ENCODE measurements around the gene HNRNPK. TPM values are rescaled to one million over a fixed set of nuclear protein-coding genes. Genes with fewer than 3 reads are reported as not detected.
A peak's percentile ranks its signal among the peaks of the same experiment; 100 is the strongest.

The HNRNPK gene
- total RNA-seq, 1 donor from 2014 or later, result 807 TPM

DNA sequence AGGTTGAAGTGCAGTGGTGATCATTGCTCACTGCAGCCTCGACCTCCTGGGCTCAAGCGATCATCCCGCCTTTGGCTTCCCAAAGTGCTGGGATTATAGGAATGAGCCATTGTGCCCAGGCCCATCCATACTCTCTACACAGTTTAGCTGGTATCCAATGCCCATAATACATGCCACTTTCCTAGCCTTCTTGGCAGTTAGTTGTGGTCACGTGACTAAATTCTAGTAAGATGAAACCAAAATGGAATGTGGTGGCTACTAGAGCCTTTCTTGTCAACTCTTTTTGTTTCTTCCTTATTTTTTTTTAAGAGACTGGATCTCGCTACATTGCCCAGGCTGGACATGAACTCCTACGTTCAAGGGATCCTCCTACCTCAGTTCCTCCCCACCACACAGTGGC lies 43.5 kb downstream of the HNRNPK start:
- FAIRE-seq, result no peak

DNA sequence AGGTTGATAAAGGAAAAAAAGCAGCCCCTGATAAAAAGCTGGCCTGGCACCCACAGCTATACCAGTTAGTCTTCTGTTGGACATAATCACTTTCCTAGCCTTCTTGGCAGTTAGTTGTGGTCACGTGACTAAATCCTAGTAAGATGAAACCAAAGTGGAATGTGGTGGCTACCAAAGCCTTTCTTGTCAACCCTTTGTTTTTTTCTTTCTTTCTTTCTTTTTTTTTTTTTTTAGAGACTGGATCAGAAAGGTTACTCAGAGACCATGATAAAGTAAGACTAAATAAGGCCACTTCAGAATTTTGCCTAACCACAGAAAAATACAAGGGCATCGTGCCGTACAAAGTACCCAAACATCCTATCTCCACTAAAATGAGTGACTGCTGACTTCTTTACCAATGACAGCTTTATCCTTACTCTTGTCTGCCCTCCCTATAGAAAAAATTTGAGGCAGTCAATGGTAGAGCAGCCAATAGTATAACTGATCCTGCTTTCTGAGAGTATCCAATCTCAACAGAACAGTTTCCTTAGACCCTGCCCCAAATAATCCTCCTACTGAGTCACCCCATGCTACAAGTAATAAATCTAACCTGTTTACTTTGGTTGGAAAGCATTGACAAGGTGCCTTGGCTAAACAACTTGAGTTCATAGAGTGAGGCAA lies 44.6 kb downstream of the HNRNPK start:
- FAIRE-seq (no peak), DNase-seq (ENCODE audit: low spot score in 2 of 2) (no peak)

More for the DNA sequence above, 43.5 kb downstream of the HNRNPK start:
- DNase-seq (ENCODE audit: low spot score in 2 of 2), result no peak

DNA sequence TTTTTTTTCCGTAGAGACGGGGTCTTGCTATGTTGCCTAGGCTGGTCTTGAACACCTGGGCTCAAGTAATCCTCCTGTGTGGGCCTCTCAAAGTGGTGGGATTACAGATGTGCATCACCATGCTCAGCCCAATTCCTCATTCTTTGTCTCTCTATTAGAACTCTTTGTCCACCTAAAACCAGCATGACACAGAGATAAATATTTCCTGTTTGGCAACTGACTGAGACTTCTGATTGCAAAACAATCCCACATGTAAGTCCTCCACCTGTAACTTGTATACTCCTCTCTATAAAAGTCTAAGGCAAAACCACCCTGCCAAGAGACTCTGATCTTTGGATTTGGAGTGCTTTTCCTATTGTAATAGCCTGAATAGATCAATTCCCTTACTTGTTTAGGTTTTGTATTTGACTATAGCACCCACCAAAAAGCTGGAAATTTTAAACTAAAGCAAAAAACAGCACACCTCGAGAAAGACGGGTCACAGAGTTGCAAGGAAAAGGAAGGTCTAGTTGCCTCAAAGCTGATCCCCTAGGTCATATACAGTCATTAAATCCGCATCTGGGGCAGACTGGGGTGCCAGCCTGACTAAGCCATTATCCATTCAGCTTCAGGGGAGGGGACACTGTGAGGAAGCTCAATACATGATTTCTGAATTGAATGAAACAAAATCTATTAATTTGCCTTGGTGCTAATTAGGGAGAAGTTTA lies 45.3 kb downstream of the HNRNPK start:
- FAIRE-seq (no peak), DNase-seq (ENCODE audit: low spot score in 2 of 2) (no peak)

DNA sequence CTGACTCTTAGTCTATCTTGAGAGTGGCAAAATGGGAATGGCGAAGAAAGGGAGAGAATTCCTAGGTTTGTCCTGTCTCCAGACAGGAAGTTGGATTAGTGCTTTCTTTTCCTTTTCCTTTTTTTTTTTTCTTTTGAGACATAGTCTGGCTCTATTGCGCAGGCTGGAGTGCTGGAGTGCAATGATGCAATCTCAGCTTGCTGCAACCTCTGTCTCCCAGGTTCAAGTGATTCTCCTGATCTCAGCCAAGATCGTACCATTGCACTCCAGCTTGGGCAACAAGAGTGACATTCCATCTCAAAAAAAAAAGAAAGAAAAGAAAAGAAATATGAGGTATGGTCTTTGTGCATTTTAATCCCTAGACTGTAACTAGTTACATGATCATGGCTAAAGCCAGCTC lies 46.2 kb downstream of the HNRNPK start:
- DNase-seq (ENCODE audit: low spot score in 2 of 2), result no peak
- no peak for FAIRE-seq

DNA sequence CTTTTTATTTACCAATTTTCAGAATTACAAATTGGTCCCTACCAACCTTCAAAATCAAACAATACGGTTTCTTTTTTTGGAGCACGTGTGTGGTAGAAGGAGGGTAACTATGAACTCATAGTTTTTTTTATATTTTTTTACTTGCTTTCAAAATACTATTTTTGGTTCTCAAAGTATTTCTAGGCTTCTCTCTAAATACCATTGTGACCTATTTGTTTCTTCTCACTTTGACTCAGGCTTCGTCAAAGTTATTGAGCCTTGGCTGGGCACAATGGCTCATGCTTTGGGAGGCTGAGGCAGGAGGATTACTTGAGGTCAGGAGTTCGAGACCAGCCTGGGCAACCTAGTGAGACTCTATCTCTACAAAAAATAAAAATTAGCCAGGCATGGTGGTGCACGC lies 47.2 kb downstream of the HNRNPK start:
- DNase-seq (ENCODE audit: low spot score in 2 of 2) (no peak), FAIRE-seq (no peak)

DNA sequence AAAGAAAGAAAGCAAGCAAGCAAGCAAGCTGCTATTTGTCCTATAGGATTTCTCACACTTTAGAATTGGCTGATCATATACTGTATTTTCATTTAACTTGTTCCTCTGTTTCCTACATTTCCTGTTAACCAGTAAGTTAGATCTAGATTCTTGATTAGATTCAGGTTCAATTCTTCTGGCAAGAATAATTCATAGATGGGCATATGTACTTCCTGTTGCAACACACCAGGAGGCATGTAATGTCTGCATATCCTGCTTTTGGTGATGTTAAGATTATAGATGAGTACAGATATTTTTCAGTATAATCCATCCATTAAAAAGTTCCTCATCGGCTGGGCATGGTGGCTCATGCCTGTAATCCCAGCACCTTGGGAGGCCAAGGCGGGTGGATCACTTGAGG lies 48.0 kb downstream of the HNRNPK start:
- DNase-seq (ENCODE audit: low spot score in 2 of 2) (no peak), FAIRE-seq (no peak)

DNA sequence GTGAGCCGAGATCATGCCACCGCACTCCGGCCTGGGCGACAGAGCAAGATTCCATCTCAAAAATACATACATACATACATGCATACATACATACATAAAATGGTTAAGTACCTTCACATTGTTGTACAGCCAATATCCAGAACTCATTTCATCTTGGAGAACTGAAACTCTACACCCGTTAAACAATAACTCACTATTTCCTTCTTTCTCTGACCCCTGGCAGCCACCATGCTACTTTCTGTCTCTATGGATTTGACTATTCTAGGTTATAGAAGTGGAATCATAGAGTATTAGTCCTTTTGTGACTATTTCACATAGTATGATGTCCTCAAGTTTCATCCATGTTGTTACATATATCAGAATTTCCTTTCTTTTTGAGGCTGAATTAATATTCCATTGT lies 49.1 kb downstream of the HNRNPK start:
- DNase-seq (ENCODE audit: low spot score in 2 of 2), result no peak
- no peak for FAIRE-seq

DNA sequence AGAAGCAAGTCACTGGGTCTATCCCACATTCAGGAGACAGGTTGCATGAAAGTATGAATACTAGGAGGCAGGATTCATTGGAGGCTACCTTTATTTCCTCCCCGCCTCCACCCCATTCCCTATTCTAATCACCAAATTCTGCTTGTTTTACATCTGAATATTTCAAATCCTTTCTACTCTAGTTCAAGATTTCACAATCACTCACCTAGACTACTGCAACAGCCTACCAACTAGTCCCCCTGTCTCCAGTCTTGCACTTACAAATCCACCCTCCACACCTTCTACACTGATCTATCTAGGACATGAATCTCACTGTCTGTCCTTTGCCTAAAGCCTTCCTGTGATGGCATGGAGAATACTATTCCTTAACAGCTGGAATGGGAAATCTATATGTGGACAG lies 52.4 kb downstream of the HNRNPK start:
- DNase-seq (ENCODE audit: low spot score in 2 of 2), result no peak
- no peak for FAIRE-seq

DNA sequence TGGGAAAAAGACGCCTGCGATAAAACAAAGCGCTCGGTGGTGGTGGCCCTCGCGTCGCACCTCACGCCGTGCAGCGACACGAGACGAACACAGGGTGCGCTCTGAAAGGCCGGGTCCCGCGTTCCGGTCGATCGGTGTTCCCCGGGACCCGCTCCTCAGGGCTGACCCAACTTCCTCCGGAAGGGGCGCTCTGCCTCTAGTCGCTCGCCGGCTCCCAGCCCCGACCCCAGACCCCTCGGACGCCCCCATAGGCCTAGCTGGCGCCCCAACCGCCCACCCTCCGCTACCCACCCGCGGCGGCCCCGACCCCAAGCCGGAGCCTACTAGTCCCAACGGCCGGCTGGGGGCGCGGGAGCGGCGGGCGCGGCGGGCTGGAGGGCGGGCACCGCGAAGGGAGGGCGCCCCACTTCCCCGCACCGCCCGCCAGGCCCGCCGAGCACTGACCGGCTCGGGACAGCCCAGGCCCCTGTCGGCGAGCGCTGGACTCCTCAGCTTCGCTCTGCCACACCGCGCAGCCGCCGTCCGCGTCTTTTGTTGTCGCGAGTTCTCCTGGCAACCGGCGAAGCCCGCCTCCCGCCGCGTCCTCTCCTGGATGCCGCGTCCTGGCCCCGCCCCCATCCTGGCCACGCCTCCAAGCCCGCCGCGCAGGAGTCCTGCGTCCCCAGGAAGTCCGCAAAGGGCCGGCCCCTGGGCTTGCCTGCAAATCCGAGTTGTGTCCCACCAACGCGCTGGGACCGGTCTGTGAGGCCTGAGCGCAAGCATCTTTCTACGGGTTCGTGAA lies 58.9 kb downstream of the HNRNPK start, which contains the start of gene KIF27:
Gene KIF27 (minus strand): TSS at position 506 of the 781 bp plus-strand sequence. CDS start 5,841 bp downstream, outside the sequence.
- FAIRE-seq, result no peak

DNA sequence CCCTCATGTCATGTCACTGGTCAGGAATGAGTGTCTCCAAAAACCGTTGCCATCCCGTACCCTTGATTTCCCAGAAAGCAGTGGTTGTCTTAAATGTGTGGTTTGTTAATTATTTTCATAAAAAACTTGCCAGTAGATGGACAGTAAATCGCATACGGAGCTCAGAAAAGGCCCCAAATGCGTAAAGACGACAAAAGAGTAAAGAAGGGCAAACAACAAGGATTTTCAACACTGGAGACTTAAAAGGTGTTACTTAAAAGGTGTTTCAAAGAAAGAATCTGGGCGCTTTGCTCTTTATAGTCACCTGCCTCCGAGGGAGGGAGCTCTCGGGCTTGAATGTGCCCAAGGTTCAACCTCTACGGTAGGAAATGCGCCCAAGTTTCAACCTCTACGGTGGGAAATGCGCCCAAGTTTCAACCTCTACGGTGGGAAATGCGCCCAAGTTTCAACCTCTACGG lies 59.5 kb downstream of the HNRNPK start:
- DNase-seq (ENCODE audit: low spot score in 2 of 2) (peak in 1 of 2 donors; percentile 27), FAIRE-seq (no peak)

More for the DNA sequence above, 58.9 kb downstream of the HNRNPK start, which contains the start of gene KIF27:
- DNase-seq (ENCODE audit: low spot score in 2 of 2), result peak; percentile 89 to 95

DNA sequence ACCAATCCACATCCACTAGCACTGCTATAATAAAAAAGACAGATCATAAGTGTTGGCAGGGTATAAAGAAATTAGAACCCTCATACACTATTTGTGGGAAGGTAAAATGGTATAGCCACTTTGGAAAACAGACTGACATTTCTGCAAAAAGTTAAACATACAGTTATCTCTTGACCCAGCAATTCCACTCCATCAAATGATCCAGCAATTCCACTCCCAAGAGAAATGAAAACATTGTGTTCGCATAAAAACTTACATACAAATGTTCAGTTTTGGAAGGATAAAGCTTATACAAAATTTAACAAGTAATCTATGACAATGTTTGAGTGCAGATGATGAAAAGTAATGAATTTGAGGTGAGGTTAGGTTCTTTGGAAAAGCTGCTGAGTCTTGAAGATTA lies 60.9 kb downstream of the HNRNPK start:
- FAIRE-seq (no peak), DNase-seq (ENCODE audit: low spot score in 2 of 2) (no peak)

Small RNAs within 50 kb of the gene (small RNA-seq; reads per million reads assigned to genes)
- not detected for gene RF00019

Other genes starting within 250 kb of the HNRNPK start
- gene GKAP1, start 162.4 kb downstream of the HNRNPK start, total RNA-seq, result 12.6 TPM
- gene KIF27, start 58.8 kb downstream of the HNRNPK start, total RNA-seq, result 15.1 TPM
- 12.6 TPM for gene RMI1, start 590 bp upstream of the HNRNPK start, total RNA-seq

All from frontal cortex (tissue), 4 donors.